Hematopoietic multipotent progenitor cell treated with erythropoietin and hydrocortisone succinate and interleukin-3 and kit ligand, for 17 days (in vitro differentiated cells): ENCODE measurements around the gene HPS4.
A peak's percentile ranks its signal among the peaks of the same experiment; 100 is the strongest.

Experiments used
- DNase-seq: peaks from one replicate; pipeline ENCODE4 v3.0.0-alpha.2; 2015; ENCODE audit warnings: low spot score

Gene HPS4

DNA sequence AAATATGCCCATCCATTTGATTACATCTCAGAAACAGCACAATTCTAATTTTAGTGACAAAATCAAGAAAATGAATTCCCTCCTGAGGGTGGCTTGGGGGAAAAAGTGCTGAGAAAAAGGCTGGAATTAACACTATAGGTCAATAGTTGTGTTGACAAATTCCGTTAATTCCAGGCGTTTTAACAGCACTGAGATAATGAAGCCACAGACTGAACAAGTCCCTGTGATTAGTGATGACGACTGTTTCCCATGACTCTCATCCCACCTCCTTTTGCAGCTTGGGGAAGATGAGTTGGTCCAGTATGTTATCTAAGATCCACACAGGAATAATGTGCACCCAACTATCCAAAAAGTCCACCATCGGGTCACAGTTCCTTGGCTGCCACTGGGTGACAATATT lies 12.9 kb upstream of the HPS4 start:
- no peak for DNase-seq

DNA sequence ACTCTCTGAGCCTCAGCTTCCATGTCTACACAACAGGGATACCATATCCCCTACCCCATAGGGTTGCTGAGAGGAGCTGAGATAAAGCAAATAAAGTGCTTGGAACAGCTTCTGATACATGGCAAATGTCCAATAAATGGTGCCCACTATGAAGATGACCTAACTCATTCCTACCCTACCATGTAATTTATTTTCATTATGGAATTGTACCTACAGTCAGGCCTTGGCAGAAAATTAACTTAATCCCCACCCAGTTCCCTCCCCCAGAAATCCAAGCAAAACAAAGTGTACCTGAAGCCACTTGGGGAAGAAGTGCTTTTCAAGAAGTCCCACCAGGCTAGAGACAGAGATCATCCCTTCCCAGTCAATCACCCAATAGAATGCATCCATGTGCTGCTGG lies 10.9 kb upstream of the HPS4 start:
- no peak for DNase-seq

DNA sequence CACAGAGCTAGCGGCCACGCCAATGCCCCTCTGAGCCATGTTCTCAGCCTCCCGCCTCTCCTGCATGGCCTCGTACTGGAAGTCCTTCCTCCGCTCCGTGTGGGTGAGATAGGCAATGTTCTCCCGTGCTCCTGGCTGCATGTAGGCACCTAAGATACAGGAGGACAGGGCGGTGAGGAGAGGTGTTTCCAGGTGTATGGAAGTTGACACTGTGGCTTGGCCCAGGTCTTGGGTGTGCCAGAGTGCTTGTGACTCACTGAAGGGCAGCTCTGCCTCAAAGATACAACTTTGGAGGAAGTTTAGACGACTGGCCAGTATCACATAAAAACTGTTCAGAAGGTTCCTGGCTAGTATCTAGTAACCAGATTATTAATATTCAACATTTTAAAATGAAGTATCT lies 8.6 kb upstream of the HPS4 start:
- DNase-seq = peak; percentile 39

DNA sequence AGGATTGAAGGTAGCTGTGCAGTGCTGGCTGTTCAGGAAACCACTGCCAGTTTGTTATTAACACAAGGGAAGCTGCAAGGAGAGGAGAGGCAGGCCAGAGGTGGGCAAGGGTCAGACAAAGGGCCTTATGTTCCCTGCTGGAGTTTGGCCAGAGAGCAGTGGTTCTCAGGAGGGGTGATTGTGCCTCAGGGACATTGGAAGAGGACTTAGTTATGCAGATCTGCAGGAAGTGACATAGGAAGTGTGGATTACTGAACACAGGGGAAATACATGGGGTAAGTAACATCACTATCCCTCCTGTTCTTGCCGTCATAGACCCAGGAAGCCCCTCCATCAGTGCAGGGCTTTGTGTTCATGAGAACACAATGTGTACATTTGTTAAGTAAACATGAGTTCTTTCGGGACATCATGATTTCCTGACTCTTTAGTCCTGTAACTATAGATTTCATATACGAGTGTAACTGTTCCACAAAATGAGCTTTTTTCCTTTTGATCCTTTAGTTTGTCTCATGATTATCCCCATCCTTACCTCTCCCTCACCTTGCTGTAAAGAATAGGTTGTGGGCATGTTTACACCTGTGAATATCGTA lies 6.0 kb upstream of the HPS4 start:
- no peak for DNase-seq

DNA sequence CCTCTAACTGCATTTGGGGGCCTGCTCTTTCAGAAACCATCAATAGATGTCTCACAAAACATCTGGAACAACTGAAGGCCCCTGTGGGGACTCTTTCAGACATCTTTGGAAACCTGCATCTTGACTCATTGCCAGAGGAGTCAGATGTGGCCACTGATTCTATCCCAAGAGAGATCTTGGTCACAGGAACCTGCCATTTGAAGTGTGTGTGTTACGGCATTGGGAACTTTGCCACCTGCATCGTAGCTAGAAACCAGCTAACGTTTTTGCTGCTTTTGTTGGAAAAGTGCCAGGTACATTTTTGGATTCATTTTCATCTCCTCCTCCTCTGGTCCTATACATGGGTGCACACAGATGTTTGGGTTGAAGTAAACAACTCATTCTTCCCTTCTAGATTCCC lies 4.4 kb upstream of the HPS4 start:
- DNase-seq = peak; percentile 42

DNA sequence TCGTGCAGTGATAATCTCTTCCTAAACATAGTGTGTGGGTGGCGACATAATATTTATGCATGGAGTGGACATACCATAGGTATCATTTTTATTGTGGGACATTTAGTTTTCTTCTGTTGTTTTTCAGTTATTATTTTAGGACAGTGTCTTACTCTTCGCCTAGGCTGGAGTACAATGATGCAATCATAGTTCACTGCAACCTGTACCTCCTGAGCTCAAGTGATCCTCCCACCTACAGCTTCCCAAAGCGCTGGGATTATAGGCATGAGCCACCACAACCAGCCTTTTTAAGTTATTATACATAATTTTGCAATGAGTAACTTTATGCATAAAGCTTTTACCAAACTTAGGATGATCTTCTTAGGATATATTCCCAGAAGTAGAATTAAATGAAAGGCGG lies 2.8 kb upstream of the HPS4 start:
- DNase-seq = peak; percentile 32

DNA sequence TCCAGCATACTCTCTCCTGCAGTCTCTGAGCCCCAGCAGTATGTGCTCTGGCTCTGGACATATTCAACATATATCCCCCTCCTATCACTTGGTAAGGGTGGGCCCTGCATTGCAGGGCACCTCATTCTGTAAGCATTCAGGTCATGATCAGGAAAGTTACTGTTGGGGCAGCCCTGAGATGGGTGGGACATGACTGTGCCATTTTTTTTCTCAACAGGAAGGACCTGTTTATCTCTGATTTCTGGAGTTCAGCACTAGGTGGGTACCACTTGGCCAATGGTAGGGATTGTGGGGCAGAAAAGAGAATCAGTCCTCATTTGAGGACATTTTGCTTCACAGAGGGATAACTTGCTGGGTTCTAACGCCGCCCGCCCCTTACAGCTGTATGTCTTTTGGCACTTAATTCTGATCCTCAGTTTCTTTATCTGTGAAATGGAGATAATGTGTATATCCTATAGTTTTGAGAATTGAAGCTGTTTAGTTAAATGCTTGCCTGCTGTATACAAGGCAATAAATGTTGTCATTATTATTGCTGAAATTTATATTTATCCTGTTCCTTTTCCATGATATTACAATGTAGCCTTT lies 2.3 kb upstream of the HPS4 start:
- peak; percentile 81 for DNase-seq

DNA sequence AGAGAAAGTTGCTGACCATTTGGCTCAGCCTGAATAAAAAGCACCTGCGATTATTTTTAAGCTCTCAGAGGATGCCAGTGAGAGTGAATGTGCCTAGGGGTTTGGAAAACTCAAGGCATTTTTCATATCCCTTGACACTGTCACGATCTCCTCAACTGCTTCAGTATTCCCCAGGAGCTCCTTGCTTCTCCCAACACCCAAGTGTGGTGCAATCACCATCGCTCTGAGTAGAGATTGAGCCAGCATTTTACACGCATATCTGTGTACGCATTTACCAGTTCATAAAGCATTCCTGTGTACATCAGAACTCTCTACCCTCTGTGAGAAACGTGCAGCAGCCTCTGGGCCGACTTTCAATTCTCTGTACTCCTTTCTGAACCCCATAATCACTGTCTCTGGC lies 1.4 kb upstream of the HPS4 start:
- peak; percentile 70 for DNase-seq

DNA sequence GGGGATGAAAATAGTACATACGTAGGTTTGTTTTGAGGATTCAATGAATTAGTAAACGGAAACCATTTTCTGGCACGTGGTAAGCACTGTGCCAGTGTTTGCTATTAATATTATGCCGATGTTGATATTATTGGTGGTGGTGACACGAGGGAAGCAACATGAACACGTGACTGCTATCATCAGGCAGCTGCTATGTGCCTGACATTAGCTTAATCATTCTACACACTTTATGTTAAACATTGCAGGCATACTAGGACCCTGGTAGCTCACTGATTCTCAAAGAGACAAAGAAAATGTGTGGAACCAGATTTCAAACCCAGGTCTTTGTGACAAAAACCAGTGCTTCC lies 750 bp upstream of the HPS4 start:
- DNase-seq = peak; percentile 91

DNA sequence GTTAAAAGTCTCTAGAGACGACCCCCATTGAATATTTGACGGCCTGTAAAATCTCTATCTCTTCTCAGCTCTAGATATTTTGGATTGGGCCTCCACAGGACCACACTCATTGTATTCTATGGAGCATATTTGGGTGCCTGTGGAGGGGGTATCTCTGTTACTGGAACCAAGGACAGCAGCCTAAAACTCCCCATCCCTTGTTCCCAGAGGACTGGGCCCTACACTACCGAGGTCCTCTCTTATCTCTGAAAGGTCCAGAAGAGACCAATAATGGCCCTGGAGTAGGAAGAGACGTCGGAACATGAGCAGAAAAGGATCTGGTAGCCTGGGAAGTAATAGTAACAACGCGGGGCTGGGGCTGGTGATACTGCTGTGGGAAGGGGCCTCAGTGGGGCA lies 542 bp downstream of the HPS4 start:
- DNase-seq = no peak

DNA sequence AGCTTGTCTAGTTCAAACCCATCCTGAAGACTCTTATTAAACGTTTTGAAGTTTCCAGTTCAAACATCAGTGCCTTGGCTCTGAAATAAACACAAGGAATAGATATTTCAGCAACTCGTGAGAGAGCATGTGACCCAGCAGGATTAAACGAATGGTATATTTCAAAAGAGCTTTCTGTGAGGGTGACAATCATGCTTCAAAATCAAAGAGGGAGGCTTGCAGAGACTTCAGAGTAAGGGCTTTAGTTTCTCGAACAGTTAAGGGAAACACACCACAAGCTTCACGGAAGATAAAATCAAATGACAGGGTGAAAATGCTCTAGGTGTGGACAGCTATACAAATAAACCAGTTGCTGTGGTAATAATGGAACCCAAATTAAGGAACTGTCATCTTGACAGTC lies 1.4 kb downstream of the HPS4 start:
- DNase-seq = peak; percentile 57

DNA sequence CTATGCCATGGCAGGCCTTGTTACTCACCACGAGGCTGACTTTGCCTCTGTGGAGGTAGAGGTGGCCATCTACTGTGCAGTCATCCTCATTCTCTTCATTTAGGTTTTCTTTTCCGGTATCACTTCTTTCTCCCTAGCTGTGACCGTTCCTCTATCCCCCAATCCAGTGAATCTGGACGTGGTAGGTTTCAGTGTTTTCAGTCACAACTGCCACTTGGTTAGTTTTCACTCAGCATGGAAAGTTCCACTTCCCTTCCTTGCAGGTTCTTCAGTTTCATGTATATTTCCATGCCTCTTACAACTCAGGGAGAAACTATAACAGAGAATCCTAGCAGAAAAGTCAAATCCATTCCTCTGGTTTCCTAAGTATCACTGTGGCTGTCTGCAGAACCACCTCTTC lies 1.9 kb downstream of the HPS4 start:
- DNase-seq = no peak

DNA sequence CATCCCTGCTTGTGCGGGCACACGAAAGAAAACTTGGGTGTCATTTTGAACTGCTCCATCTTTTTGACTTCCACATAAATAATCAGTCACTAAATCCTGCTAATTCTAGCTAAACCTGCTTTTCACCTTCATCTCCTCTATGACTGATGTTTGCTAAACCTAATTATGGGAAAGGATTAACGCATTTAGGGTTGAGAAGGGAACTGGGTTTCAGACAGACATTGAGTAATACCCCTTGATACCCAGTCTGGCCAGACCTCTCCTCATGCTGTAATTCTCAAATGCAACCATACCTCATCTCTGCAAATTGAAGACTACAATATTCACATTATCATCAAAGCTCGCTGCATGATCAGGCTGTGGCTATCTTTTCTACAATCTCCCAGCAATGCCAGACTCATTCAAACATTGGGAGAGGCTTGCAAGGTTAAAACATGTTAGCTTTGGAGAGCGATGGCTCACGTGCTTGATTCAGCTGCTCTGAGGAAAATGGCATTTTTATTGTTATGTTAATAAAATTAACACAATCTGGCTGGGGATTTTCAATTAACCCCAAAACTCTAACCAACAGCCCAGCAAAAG lies 2.4 kb downstream of the HPS4 start:
- DNase-seq = no peak

DNA sequence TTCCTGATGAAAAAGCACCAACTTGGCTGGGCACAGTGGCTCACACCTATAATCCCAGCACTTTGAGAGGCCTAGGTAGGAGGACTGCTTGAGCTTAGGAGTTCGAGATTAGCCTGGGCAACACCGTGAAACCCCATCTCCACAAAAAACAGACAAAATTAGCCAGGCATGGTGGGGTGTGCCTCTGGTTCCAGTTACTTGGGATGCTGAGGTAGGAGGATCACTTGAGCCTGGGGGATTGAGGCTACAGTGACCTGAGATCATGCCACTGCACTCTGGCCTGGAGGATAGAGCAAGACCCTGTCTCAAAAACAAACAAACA lies 3.0 kb downstream of the HPS4 start:
- no peak for DNase-seq

DNA sequence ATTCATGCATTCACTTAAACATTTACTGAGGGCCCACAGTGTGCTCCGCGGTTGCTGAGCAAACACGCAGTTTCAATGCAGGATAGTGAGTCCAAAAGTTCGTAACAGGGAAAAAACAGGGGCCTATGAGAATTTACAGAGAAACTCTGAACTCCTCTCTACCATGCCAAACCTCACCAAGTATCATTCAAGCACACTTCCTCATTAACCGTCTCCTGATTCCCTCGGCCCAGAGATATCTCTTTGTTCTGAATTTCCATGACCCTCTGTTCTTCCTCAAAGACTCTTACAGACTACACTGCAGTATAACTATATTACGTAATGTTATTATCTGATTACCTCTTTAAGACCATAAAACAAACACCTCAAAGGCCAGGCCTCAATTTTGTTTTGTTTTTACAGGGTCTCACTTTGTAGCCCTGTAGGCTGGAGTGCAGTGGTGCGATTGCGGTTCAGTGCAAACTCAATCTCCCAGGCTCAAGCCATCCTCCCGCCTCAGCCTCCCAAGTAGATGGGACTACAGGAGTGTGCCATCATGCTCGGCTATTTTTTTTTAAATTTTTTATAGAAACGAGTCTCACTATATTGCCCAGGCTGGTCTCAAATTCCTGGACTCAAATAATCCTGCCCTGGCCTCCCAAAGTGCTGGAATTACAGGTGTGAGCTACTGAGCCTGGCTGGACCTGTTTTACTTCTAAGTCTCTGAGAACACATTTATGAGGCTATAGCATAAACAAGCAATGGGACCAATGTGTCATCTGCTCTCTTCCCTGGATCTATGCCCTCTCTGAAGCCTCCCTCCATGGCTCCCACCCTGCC lies 3.6 kb downstream of the HPS4 start:
- no peak for DNase-seq

DNA sequence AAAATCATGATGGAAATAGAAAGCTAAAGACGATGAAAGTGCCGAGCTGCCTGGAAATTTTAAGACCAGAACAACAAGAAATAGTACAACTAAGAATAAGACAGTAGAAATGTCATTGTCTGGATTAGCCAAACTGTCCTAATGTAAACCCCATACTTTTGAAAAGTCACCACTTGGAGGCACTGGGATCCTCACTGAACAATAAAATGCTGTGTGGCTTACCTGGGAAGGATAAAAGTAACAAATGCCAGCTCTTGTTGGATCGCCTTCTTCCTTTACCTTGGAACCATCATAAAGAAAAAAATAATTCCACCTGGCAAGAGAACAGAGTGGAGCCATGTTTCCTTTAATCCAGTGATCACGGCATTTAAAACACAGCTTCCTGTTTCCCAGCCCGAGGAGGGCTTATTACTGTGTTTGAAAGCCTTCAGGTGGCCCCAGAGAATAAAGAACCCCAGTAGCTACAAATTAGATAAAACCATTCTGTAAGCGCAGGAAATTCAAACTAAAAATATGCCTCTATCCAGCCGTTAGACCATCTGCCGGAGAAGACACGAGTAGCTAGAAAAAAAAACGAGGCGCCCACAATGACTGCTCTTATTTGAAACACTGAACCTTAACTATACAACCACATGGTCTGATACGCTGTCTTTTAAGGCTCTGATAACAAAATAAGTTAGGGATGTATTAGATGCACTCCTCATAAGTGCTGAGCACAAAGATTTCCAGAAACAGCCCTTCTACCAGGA lies 4.4 kb downstream of the HPS4 start:
- DNase-seq = peak; percentile 66

DNA sequence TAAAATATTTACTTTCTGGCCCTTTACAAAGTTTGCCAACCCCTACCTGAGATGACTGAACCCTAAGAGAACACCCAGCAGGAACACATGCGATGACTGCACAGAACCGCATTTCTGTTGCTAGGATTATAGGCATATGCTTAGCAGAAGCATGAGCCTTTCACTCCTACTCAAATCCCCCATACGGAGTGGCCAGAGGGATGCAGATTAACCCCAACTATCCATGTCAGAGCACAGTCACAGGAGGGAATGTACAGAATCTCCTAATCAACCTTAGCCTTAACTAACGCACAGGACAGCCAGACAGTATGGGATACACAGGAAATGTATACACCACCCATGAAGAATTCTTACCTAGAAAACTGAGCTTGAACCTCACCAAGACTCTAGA lies 6.2 kb downstream of the HPS4 start:
- no peak for DNase-seq

DNA sequence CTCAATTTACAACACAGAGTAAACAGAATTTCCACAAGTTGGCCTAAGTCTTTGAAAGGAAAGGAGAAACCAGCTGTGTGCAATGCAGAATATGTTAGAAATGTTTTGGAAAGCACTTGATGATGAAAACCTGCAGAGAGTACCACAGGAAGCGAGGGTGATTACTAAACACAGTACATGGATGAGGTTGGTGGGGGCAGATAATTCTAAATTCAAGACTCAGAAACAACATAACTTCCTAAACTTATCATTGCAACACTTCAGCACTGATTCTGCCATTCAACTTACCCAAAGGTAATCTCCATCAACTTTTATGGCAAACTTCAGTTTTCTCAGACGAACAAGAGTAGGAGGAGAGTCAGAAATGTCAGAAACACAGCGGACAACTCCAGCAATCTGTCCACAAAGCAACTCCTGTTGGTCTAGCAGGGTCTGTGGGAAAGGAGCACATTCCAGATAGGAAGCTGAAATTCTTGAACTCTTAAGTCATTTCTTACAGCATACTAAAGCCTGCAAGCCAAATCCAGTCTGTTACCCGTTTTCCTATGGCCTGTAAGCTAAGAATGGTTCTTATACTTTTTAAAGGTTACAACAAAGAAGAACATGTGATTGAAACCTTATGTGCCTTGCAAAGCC lies 6.8 kb downstream of the HPS4 start:
- no peak for DNase-seq

DNA sequence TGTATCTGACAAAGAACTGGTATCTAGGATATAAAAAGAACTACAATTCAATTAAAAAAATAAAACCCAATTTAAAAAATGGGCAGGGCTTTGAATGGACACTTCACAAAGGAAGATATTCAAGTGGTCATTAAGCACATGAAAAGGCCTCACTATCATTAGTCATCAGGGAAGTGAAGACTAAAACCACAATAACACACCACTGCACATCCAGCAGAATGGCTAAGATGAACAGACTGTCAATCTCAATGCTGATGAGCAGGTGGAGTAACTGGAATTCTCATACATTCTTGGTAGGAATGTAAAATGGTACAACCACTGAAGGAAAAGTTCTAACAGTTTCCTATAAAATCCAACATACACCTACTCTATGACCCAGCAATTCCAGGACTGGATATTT lies 8.9 kb downstream of the HPS4 start:
- no peak for DNase-seq

DNA sequence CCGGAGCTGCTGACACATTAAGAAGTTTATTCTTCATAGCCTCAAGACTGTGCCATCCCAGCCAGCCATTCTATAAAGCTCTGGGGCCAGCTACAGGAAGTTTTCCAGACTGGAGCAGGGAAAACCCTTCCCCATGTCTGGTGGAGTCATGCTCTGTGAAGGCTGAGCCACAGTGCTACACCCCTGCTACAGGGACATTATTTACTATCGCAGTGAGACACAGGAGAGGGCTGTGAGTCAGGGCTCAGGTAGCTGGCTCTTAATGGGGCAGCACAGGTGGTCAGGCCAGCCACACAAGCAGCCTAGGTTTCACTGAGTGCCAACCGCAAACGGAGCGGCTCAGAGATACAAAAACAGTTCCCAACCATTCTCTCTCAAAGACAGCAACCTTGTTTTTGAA lies 12.1 kb downstream of the HPS4 start:
- no peak for DNase-seq

DNA sequence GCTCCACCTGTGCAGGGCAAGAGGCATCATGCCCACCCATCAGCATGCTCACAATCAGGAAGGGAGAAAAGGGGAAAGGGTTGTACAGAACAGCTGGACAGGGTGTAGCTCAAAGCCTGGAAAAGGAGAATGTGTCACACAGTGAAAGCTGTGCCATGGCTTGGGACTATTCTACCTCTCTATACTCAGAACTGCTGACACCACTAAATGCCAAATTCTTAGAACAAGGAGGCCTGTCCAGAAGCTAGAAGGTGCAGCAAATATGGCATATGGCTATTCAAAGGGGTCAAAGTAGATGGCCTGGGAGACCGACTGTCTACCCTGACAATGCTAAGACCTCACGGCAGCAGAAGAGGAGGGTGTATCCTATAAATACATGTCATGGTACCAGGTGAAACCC lies 12.8 kb downstream of the HPS4 start:
- DNase-seq = no peak

DNA sequence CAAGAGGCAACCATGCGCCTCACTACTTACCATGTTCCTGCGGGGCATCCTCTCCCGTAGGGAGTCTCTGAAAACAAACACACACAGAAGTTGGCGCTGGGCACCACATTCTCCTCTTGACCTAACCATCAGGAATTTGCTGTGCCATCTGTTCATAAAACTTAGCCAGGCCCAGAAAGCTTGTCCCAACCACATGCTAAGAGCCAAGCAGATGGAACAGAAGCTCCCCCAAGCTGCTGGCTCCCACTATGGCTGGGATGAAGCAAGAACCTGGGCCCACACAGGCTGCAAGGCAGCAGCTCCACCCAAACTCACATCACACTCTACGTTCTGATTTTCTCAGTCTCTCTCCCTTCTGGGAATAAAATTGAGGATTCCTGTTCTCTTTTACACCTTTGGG lies 17.4 kb downstream of the HPS4 start:
- no peak for DNase-seq
